Endothelial cell of umbilical vein (primary cell): ENCODE data around the gene FADS2.

Experiments
- CTCF ChIP-seq, 2 donors: IDR thresholded peaks; 1 replicate in 1 of 2; 2 replicates in 1 of 2; pipeline ENCODE4 v1.5.1; 2011; ENCODE audit warnings: low read length in 2 of 2, mild to moderate bottlenecking in 2 of 2, moderate library complexity in 2 of 2, control low read depth in 1 of 2, inconsistent platforms in 1 of 2, low read depth in 1 of 2; ENCODE audit not compliant: insufficient read depth in 1 of 2; ENCODE audit errors: extremely low read depth in 1 of 2
- EZH2 ChIP-seq: IDR thresholded peaks from 2 replicates; pipeline ENCODE4 v1.6.1; 2012; ENCODE audit warnings: borderline replicate concordance, low read depth, mild to moderate bottlenecking, moderate library complexity, low read length, inconsistent platforms; ENCODE audit not compliant: severe bottlenecking
- FOS ChIP-seq: IDR thresholded peaks from 2 replicates; pipeline ENCODE4 v1.6.1; 2011; ENCODE audit warnings: mild to moderate bottlenecking, low read length, moderate library complexity, borderline replicate concordance; ENCODE audit not compliant: insufficient read depth
- JUN ChIP-seq: IDR thresholded peaks from 2 replicates; pipeline ENCODE4 v1.6.1; 2011; ENCODE audit warnings: borderline replicate concordance, low read depth; ENCODE audit not compliant: insufficient read length, insufficient read depth
- POLR2A ChIP-seq: IDR thresholded peaks from 2 replicates; pipeline ENCODE4 v1.6.1; 2012; ENCODE audit warnings: low read depth, mild to moderate bottlenecking, control low read depth, low read length

- TF ChIP-seq CTCF (IDR thresholded peaks at IDR 0.05; ENCODE audit: extremely low read depth in 1 of 2, insufficient read depth in 1 of 2, low read depth in 1 of 2, low read length in 2 of 2) (no peak), FOS (no peak), POLR2A (no peak), JUN (no peak), EZH2 (no peak)
Measured at GRCh38 chr11:61799665-61800284, 28.3 kb upstream of the FADS2 start.
